H9 (cell line): ENCODE results near the gene XIRP2. TPM values are rescaled to one million over a fixed set of nuclear protein-coding genes. Genes with fewer than 3 reads are reported as not detected.

Source experiments
- DNase-seq: peaks from one replicate; pipeline ENCODE4 v3.0.0-alpha.2; 2017
- H2AFZ ChIP-seq: one replicate; pipeline ENCODE4 v1.6.1; 2013; ENCODE audit warnings: mild to moderate bottlenecking, low read length, control low read depth, moderate library complexity
- H2AK5ac ChIP-seq: 2 replicates; pipeline ENCODE4 v1.6.1; 2013; ENCODE audit warnings: low read length, control low read depth, mixed read lengths; ENCODE audit not compliant: insufficient read length
- H2BK120ac ChIP-seq: one replicate; pipeline ENCODE4 v1.6.1; 2013; ENCODE audit warnings: low read depth, mild to moderate bottlenecking, low read length, control low read depth, inconsistent platforms; ENCODE audit not compliant: poor library complexity, severe bottlenecking
- H2BK12ac ChIP-seq: 2 replicates; pipeline ENCODE4 v1.6.1; 2013; ENCODE audit warnings: low read length, control low read depth, mixed read lengths, low read depth; ENCODE audit not compliant: insufficient read length
- H2BK15ac ChIP-seq: 2 replicates; pipeline ENCODE4 v1.6.1; 2013; ENCODE audit warnings: low read depth, low read length, control low read depth
- H2BK20ac ChIP-seq: one replicate; pipeline ENCODE4 v1.6.1; 2013; ENCODE audit warnings: low read depth, mild to moderate bottlenecking, low read length, control low read depth, inconsistent platforms; ENCODE audit not compliant: poor library complexity, severe bottlenecking
- H2BK5ac ChIP-seq: 2 replicates; pipeline ENCODE4 v1.6.1; 2013; ENCODE audit warnings: low read length, control low read depth, mixed read lengths; ENCODE audit not compliant: insufficient read length
- H3K14ac ChIP-seq: 2 replicates; pipeline ENCODE4 v1.6.1; 2013; ENCODE audit warnings: low read length, control low read depth; ENCODE audit not compliant: insufficient read depth
- H3K18ac ChIP-seq: 2 replicates; pipeline ENCODE4 v1.6.1; 2013; ENCODE audit warnings: low read depth, mild to moderate bottlenecking, mixed read lengths, low read length, control low read depth; ENCODE audit not compliant: insufficient read length
- H3K23ac ChIP-seq: 2 replicates; pipeline ENCODE4 v1.6.1; 2013; ENCODE audit warnings: low read length, control low read depth, mixed read lengths, low read depth; ENCODE audit not compliant: insufficient read length
- H3K23me2 ChIP-seq: 2 replicates; pipeline ENCODE4 v1.6.1; 2013; ENCODE audit warnings: low read depth, mild to moderate bottlenecking, mixed read lengths, low read length, control low read depth; ENCODE audit not compliant: insufficient read length, poor library complexity, severe bottlenecking
- H3K27ac ChIP-seq: 2 replicates; pipeline ENCODE4 v1.5.1; 2013; ENCODE audit warnings: low read length, control low read depth, mixed read lengths, low read depth; ENCODE audit not compliant: insufficient read length
- H3K27me3 ChIP-seq: 2 replicates; pipeline ENCODE4 v1.6.1; 2013; ENCODE audit warnings: low read length, control low read depth, inconsistent platforms; ENCODE audit not compliant: insufficient read depth
- H3K4ac ChIP-seq: 2 replicates; pipeline ENCODE4 v1.6.1; 2013; ENCODE audit warnings: low read depth, mild to moderate bottlenecking, control low read depth, inconsistent platforms, low read length, moderate library complexity
- H3K4me1 ChIP-seq: 2 replicates; pipeline ENCODE4 v1.6.1; 2013; ENCODE audit warnings: low read length, control low read depth, inconsistent platforms; ENCODE audit not compliant: insufficient read depth
- H3K4me2 ChIP-seq: 2 replicates; pipeline ENCODE4 v1.6.1; 2013; ENCODE audit warnings: low read length, control low read depth, mixed read lengths; ENCODE audit not compliant: insufficient read length, insufficient read depth
- H3K56ac ChIP-seq: 2 replicates; pipeline ENCODE4 v1.6.1; 2013; ENCODE audit warnings: low read depth, mild to moderate bottlenecking, mixed read lengths, low read length, control low read depth; ENCODE audit not compliant: insufficient read length
- H3K79me1 ChIP-seq: 2 replicates; pipeline ENCODE4 v1.6.1; 2013; ENCODE audit warnings: low read depth, mild to moderate bottlenecking, moderate library complexity, low read length, control low read depth, inconsistent platforms; ENCODE audit not compliant: insufficient read depth, poor library complexity, severe bottlenecking
- H3K79me2 ChIP-seq: 2 replicates; pipeline ENCODE4 v1.6.1; 2013; ENCODE audit warnings: low read length, control low read depth, inconsistent platforms; ENCODE audit not compliant: insufficient read depth
- H3K9ac ChIP-seq: 2 replicates; pipeline ENCODE4 v1.6.1; 2013; ENCODE audit warnings: low read length, control low read depth, mixed read lengths; ENCODE audit not compliant: insufficient read length; ENCODE audit errors: extremely low read depth
- H3K9me3 ChIP-seq: one replicate; pipeline ENCODE4 v1.6.1; 2013; ENCODE audit warnings: low read depth, low read length, inconsistent platforms; ENCODE audit not compliant: control insufficient read depth
- H3T11ph ChIP-seq: one replicate; pipeline ENCODE4 v1.6.1; 2013; ENCODE audit warnings: mild to moderate bottlenecking, low read length, control low read depth, inconsistent platforms
- H4K20me1 ChIP-seq: one replicate; pipeline ENCODE4 v1.6.1; 2013; ENCODE audit not compliant: control insufficient read depth, insufficient read length, insufficient read depth
- H4K5ac ChIP-seq: 2 replicates; pipeline ENCODE4 v1.6.1; 2013; ENCODE audit warnings: low read depth, mild to moderate bottlenecking, mixed read lengths, low read length, control low read depth; ENCODE audit not compliant: insufficient read length
- H4K8ac ChIP-seq: replicated peaks from 2 replicates; pipeline ENCODE4 v1.6.1; 2013; ENCODE audit warnings: low read length, control low read depth, mixed read lengths, low read depth; ENCODE audit not compliant: insufficient read length
- H4K91ac ChIP-seq: 2 replicates; pipeline ENCODE4 v1.6.1; 2013; ENCODE audit warnings: low read depth, mild to moderate bottlenecking, moderate library complexity, mixed read lengths, low read length, control low read depth; ENCODE audit not compliant: insufficient read length
- H3K27ac Mint-ChIP-seq, 3 experiments: 2 replicates in 2 of 3; 3 replicates in 1 of 3; pipeline ENCODE4 v1.8.0; 2020 to 2021; ENCODE audit warnings: mixed read lengths in 3 of 3, mild to moderate bottlenecking in 1 of 3, moderate library complexity in 1 of 3
- H3K27me3 Mint-ChIP-seq: 2 replicates; pipeline ENCODE4 v1.8.0; 2021; ENCODE audit warnings: low read depth, mild to moderate bottlenecking, moderate library complexity, mixed read lengths
- H3K36me3 Mint-ChIP-seq, 3 experiments: 2 replicates in 2 of 3; 3 replicates in 1 of 3; pipeline ENCODE4 v1.8.0; 2020 to 2021; ENCODE audit warnings: low read depth in 3 of 3, mixed read lengths in 3 of 3; ENCODE audit not compliant: insufficient read depth in 1 of 3
- H3K4me1 Mint-ChIP-seq, 2 experiments: 2 replicates each; pipeline ENCODE4 v1.8.0; 2020; ENCODE audit warnings: mixed read lengths in 2 of 2
- H3K4me3 Mint-ChIP-seq, 2 experiments: 2 replicates in 1 of 2; 3 replicates in 1 of 2; pipeline ENCODE4 v1.8.0; 2020 to 2021; ENCODE audit warnings: mild to moderate bottlenecking in 2 of 2, mixed read lengths in 2 of 2, moderate library complexity in 1 of 2
- H3K9me3 Mint-ChIP-seq, 2 experiments: 2 replicates in 1 of 2; 3 replicates in 1 of 2; pipeline ENCODE4 v1.8.0; 2020; ENCODE audit warnings: mild to moderate bottlenecking in 2 of 2, mixed read lengths in 2 of 2, moderate library complexity in 1 of 2
- CTCF ChIP-seq: fragments of 200-600 bp; sonication (generic); conservative IDR thresholded peaks from 3 replicates; pipeline ENCODE4 v1.8.0; 2021; ENCODE audit warnings: antibody characterized with exemption, mild to moderate bottlenecking
- WGBS: extraction: QIAGEN DNeasy Blood & Tissue Kit; methylation state at CpG from one replicate; pipeline ENCODE4 v1.1.7; 2013; ENCODE audit warnings: missing lambda C conversion rate, low lambda C conversion rate, mixed read lengths; ENCODE audit not compliant: insufficient read length; ENCODE audit errors: extremely low coverage; 5-methylcytosine and 5-hydroxymethylcytosine counted together
- total RNA-seq: library from RNA; stranded (reverse); gene quantifications from 2 replicates; pipeline ENCODE4 v1.2.1, GENCODE V29; 2021

Gene XIRP2
- total RNA-seq, 1 experiment from 2014 or later: 0.07 TPM

- Histone ChIP-seq H3K23me2 (no peaks in the 10 kb centered on the region), H3K79me2 (no peaks in the 10 kb centered on the region), H2BK12ac (no peak overlapping the region), H3T11ph (no peak overlapping the region), H3K27me3 (no peaks in the 10 kb centered on the region), H3K79me1 (no peaks in the 10 kb centered on the region), H3K27ac (no peak overlapping the region), H3K23ac (no peak overlapping the region), H3K56ac (no peak overlapping the region), H3K14ac (no peak overlapping the region), H4K20me1 (no peaks in the 10 kb centered on the region), H3K4ac (no peak overlapping the region), H2BK15ac (no peak overlapping the region), H3K4me1 (peaks cover 17% of the 10 kb centered on the region; the same call in 1 of the 2 replicates), H3K9me3 (peaks cover 20% of the 10 kb centered on the region), H3K18ac (no peak overlapping the region), H4K91ac (no peak overlapping the region), H2AK5ac (no peak overlapping the region), H2BK120ac (no peak overlapping the region), H4K8ac (no peak overlapping the region), H4K5ac (no peak overlapping the region), H2BK20ac (no peak overlapping the region), H2AFZ (no peak overlapping the region), H3K9ac (no peak overlapping the region), H2BK5ac (no peak overlapping the region), H3K4me2 (no peak overlapping the region)
- DNase-seq: no peak
- Mint-ChIP-seq H3K27ac (no peak overlapping the region), H3K27me3 (peaks cover 5% of the 10 kb centered on the region; the same call in 1 of the 2 replicates), H3K9me3 (peaks cover 29 to 33% of the 10 kb centered on the region in 2 experiments), H3K4me3 (no peak overlapping the region), H3K36me3 (peaks cover 29 to 34% (median 29%) of the 10 kb centered on the region in 3 experiments), H3K4me1 (peaks cover 27 to 29% of the 10 kb centered on the region in 2 experiments)
- TF ChIP-seq CTCF: no peak
- no CpG with 5 or more reads among the region's 3 CpGs for WGBS
Measured at GRCh38 chr2:167271932-167272331, 383.7 kb downstream of the XIRP2 start.
